CD4-positive, alpha-beta T cell treated with Interferon alpha-2 for 1 hour (primary cell): ENCODE results near the gene PCDHA10.
"Not testable (repeated sequence)": the region's sequence is repeated elsewhere in the genome, so short reads cannot be mapped to it uniquely, and the experiment has no call there.

Experiments used
- DNase-seq, 2 donors: peaks; one replicate each; pipeline ENCODE4 v3.0.0-alpha.2; 2020 to 2022

Gene PCDHA10

GRCh38 chr5:140842798-140843733, 12.6 kb upstream of the PCDHA10 start:
- no peak for DNase-seq

- not testable (repeated sequence) for DNase-seq
Observed at GRCh38 chr5:140848139-140849102, 7.3 kb upstream of the PCDHA10 start, which contains the start of gene PCDHA9. Gene PCDHA9 (plus strand): TSS chr5:140848382. CDS start chr5:140848496, 114 bp downstream.

GRCh38 chr5:140849831-140850634, 5.7 kb upstream of the PCDHA10 start:
- DNase-seq, result not testable (repeated sequence)

- no peak for DNase-seq
Observed at GRCh38 chr5:140857177-140857986, 1.7 kb downstream of the PCDHA10 start.

- DNase-seq, result no peak
Observed at GRCh38 chr5:140857987-140858240, 2.2 kb downstream of the PCDHA10 start.

GRCh38 chr5:140862441-140863295, 7.0 kb downstream of the PCDHA10 start:
- DNase-seq, result no peak

GRCh38 chr5:140868721-140869554, 13.2 kb downstream of the PCDHA10 start, which contains the start of gene PCDHA11:
Gene PCDHA11 (plus strand): TSS chr5:140868957. CDS start chr5:140869104, 147 bp downstream.
- no peak for DNase-seq

- no peak for DNase-seq
Observed at GRCh38 chr5:140869555-140869886, 13.8 kb downstream of the PCDHA10 start.

GRCh38 chr5:140870221-140871201, 14.8 kb downstream of the PCDHA10 start:
- DNase-seq, result no peak

GRCh38 chr5:140875085-140876065, 19.7 kb downstream of the PCDHA10 start, which contains the start of gene PCDHA12:
Gene PCDHA12 (plus strand): TSS chr5:140875308. CDS start chr5:140875473, 165 bp downstream.
- DNase-seq, result no peak

GRCh38 chr5:140876541-140877261, 21.0 kb downstream of the PCDHA10 start:
- DNase-seq, result not testable (repeated sequence)

GRCh38 chr5:140877262-140877581, 21.5 kb downstream of the PCDHA10 start:
- DNase-seq, result no peak

- no peak for DNase-seq
Observed at GRCh38 chr5:140881889-140882590, 26.3 kb downstream of the PCDHA10 start, which contains the start of gene PCDHA13. Gene PCDHA13 (plus strand): TSS chr5:140882124. CDS start chr5:140882269, 145 bp downstream.

GRCh38 chr5:140882591-140882899, 26.8 kb downstream of the PCDHA10 start:
- no peak for DNase-seq

- no peak for DNase-seq
Observed at GRCh38 chr5:140883373-140883772, 27.7 kb downstream of the PCDHA10 start.
